CD14-positive monocyte (primary cell): ENCODE measurements around the gene TRPM6. TPM values are rescaled to one million over a fixed set of nuclear protein-coding genes. Genes with fewer than 3 reads are reported as not detected.

ENCODE experiments used
- DNase-seq, 3 donors: peaks; one replicate each; pipeline ENCODE4 v3.0.0-alpha.2; 2011 to 2022
- H2AFZ ChIP-seq: 2 replicates; pipeline ENCODE4 v1.6.0; 2012; ENCODE audit warnings: mild to moderate bottlenecking, low read depth, low read length, inconsistent platforms; ENCODE audit not compliant: insufficient read depth, poor library complexity, severe bottlenecking
- H3K27ac ChIP-seq, 2 donors: 1 replicate in 1 of 2; 2 replicates in 1 of 2; pipeline ENCODE4 v1.5.1; 2012 to 2013; ENCODE audit warnings: low read length in 2 of 2, control low read depth in 1 of 2, inconsistent platforms in 1 of 2, low read depth in 1 of 2, mild to moderate bottlenecking in 1 of 2
- H3K27me3 ChIP-seq, 2 donors: one replicate each; pipeline versions ENCODE4 v1.6.0 to v1.6.1; 2011 to 2013; ENCODE audit warnings: low read length in 2 of 2; ENCODE audit not compliant: control insufficient read depth in 2 of 2, insufficient read depth in 2 of 2
- H3K36me3 ChIP-seq, 2 donors: replicated peaks in 1 of 2; 1 replicate in 1 of 2; 2 replicates in 1 of 2; pipeline versions ENCODE4 v1.5.1 to v1.6.1; 2012 to 2013; ENCODE audit warnings: low read length in 2 of 2, control low read depth in 1 of 2, inconsistent platforms in 1 of 2, mild to moderate bottlenecking in 1 of 2; ENCODE audit not compliant: insufficient read depth in 2 of 2, control insufficient read depth in 1 of 2
- H3K4me1 ChIP-seq, 2 donors: 1 replicate in 1 of 2; 2 replicates in 1 of 2; pipeline versions ENCODE4 v1.5.1 to v1.6.1; 2012 to 2013; ENCODE audit warnings: low read length in 2 of 2, control low read depth in 1 of 2, inconsistent platforms in 1 of 2, mild to moderate bottlenecking in 1 of 2, moderate library complexity in 1 of 2; ENCODE audit not compliant: insufficient read depth in 2 of 2, control insufficient read depth in 1 of 2
- H3K4me2 ChIP-seq: replicated peaks from 2 replicates; pipeline ENCODE3; 2012; ENCODE audit warnings: low read length, moderate library complexity, mild to moderate bottlenecking; ENCODE audit not compliant: poor library complexity, severe bottlenecking; ENCODE audit errors: extremely low read depth
- H3K4me3 ChIP-seq, 3 experiments: fragments of 200-600 bp in 1 of 3; sonication (generic) in 1 of 3; replicated peaks in 1 of 3; 1 replicate in 2 of 3; 2 replicates in 1 of 3; pipeline ENCODE4 v1.5.1; 2011 to 2013; ENCODE audit warnings: low read length in 3 of 3, mild to moderate bottlenecking in 3 of 3, control low read depth in 2 of 3, low read depth in 2 of 3, inconsistent platforms in 1 of 3, moderate library complexity in 1 of 3
- H3K79me2 ChIP-seq: 2 replicates; pipeline ENCODE4 v1.6.0; 2012; ENCODE audit warnings: mild to moderate bottlenecking, control low read depth, inconsistent platforms, low read length, moderate library complexity; ENCODE audit not compliant: insufficient read depth
- H3K9ac ChIP-seq: 2 replicates; pipeline ENCODE4 v1.6.0; 2017; ENCODE audit warnings: low read length, mild to moderate bottlenecking; ENCODE audit not compliant: insufficient read depth, poor library complexity, severe bottlenecking
- H3K9me3 ChIP-seq, 2 donors: replicated peaks in 1 of 2; 1 replicate in 1 of 2; 2 replicates in 1 of 2; pipeline versions ENCODE4 v1.5.1 to v1.6.1; 2012 to 2013; ENCODE audit warnings: low read length in 2 of 2, control low read depth in 1 of 2; ENCODE audit not compliant: control insufficient read depth in 1 of 2, insufficient read depth in 1 of 2
- H4K20me1 ChIP-seq: 2 replicates; pipeline ENCODE4 v1.6.0; 2012; ENCODE audit warnings: mild to moderate bottlenecking, low read length, control low read depth, moderate library complexity; ENCODE audit not compliant: insufficient read depth
- H3K27ac Mint-ChIP-seq, 7 donors: one replicate each; pipeline ENCODE4 v1.8.0; 2020; ENCODE audit warnings: mild to moderate bottlenecking in 7 of 7, mixed read lengths in 7 of 7, moderate library complexity in 6 of 7, inconsistent platforms in 2 of 7
- H3K27me3 Mint-ChIP-seq, 3 donors: one replicate each; pipeline ENCODE4 v1.8.0; 2021 to 2022; ENCODE audit warnings: low read depth in 3 of 3, mild to moderate bottlenecking in 3 of 3, mixed read lengths in 3 of 3, moderate library complexity in 3 of 3, inconsistent platforms in 1 of 3
- H3K36me3 Mint-ChIP-seq, 2 donors: one replicate each; pipeline ENCODE4 v1.8.0; 2020; ENCODE audit warnings: mixed read lengths in 2 of 2, inconsistent platforms in 1 of 2, mild to moderate bottlenecking in 1 of 2
- H3K4me1 Mint-ChIP-seq: one replicate; pipeline ENCODE4 v1.8.0; 2020; ENCODE audit warnings: mild to moderate bottlenecking, mixed read lengths
- H3K4me3 Mint-ChIP-seq, 2 donors: one replicate each; pipeline ENCODE4 v1.8.0; 2020; ENCODE audit warnings: mild to moderate bottlenecking in 2 of 2, mixed read lengths in 2 of 2, moderate library complexity in 1 of 2
- H3K9me3 Mint-ChIP-seq, 7 donors: one replicate each; pipeline ENCODE4 v1.8.0; 2020 to 2022; ENCODE audit warnings: mixed read lengths in 7 of 7, mild to moderate bottlenecking in 6 of 7, moderate library complexity in 6 of 7, inconsistent platforms in 2 of 7
- CTCF ChIP-seq: fragments of 200-600 bp; IDR thresholded peaks from one replicate; pipeline ENCODE4 v1.8.0; 2022; ENCODE audit warnings: antibody characterized with exemption, mild to moderate bottlenecking
- WGBS: methylation state at CpG from one replicate; pipeline ENCODE4 v1.1.5; 2013; ENCODE audit warnings: missing lambda C conversion rate; ENCODE audit not compliant: insufficient coverage; 5-methylcytosine and 5-hydroxymethylcytosine counted together
- intact Hi-C, 2 donors: fragments of 100-400 bp; cut with micrococcal nuclease; formaldehyde crosslinking; loops; one replicate each; pipeline versions ENCODE4 v1.15.0 to v1.15.1; 2023
- polyA plus RNA-seq, 3 donors: library from polyadenylated mRNA; depleted of rRNA in 1 of 3; unstranded in 2 of 3; stranded (reverse) in 1 of 3; fragments of 300-500 nt in 2 of 3; fragments of >200 nt in 1 of 3; fragmentation: Illumina TruSeq in 2 of 3; gene quantifications; 1 replicate in 2 of 3; 2 replicates in 1 of 3; pipeline ENCODE4 v1.2.3, GENCODE V29; 2012 to 2021

Gene TRPM6
- polyA plus RNA-seq, 3 donors, result not detected

GRCh38 chr9:74726581-74726980 is 161.1 kb downstream of the TRPM6 start:
- no peak overlapping the region for H3K27ac ChIP-seq
- H3K79me2 ChIP-seq, result no peaks in the 10 kb centered on the region
- Mint-ChIP-seq H3K9me3 (peaks cover 0 to 3% (median 0%) of the 10 kb centered on the region in 7 donors), H3K27me3 (peaks cover 0 to 3% (median 0%) of the 10 kb centered on the region in 3 donors), H3K27ac (no peak overlapping the region), H3K4me3 (no peak overlapping the region), H3K4me1 (no peaks in the 10 kb centered on the region), H3K36me3 (no peaks in the 10 kb centered on the region)
- intact Hi-C loops, result no loop called here
- H3K4me1 ChIP-seq, result no peaks in the 10 kb centered on the region
- H3K9me3 ChIP-seq, result no peaks in the 10 kb centered on the region
- H3K4me3 ChIP-seq, result no peak overlapping the region
- H3K36me3 ChIP-seq, result no peaks in the 10 kb centered on the region
- no peak overlapping the region for H2AFZ ChIP-seq
- H3K9ac ChIP-seq, result no peak overlapping the region
- 100% methylated on average over 3 of the region's 3 CpGs for WGBS
- no peaks in the 10 kb centered on the region for H3K27me3 ChIP-seq
- DNase-seq, result no peak
- TF ChIP-seq CTCF, result no peak
- H4K20me1 ChIP-seq, result no peaks in the 10 kb centered on the region
- no peak overlapping the region for H3K4me2 ChIP-seq

DNA sequence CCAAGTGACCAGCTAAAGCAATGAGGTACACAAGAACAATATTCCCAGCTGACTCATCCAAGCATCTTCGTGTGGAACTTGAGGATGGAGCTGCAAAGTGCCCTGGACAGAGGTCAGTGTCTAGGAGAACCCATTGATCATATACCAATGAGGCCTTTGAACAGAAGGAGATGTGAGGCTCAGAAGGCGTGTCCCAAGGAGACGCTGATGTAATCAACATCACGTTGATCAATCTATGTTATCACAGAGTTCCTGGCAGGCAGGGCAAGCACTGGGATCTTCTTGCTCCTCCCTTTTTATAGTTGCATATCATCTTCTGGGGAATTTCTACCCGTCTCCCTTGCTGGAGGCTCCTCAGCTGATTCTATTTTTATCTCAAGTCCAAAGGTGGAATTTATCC is 163.4 kb downstream of the TRPM6 start:
- TF ChIP-seq CTCF, result no peak
- Mint-ChIP-seq H3K9me3 (peaks cover 0 to 6% (median 2%) of the 10 kb centered on the region in 7 donors), H3K36me3 (no peaks in the 10 kb centered on the region), H3K4me3 (no peak overlapping the region), H3K27ac (no peak overlapping the region), H3K27me3 (peaks cover 0 to 5% (median 0%) of the 10 kb centered on the region in 3 donors), H3K4me1 (no peaks in the 10 kb centered on the region)
- no peaks in the 10 kb centered on the region for H3K79me2 ChIP-seq
- DNase-seq, result no peak
- no peaks in the 10 kb centered on the region for H3K36me3 ChIP-seq
- H2AFZ ChIP-seq, result no peak overlapping the region
- H3K27me3 ChIP-seq, result no peaks in the 10 kb centered on the region
- H3K4me2 ChIP-seq, result no peak overlapping the region
- H3K4me1 ChIP-seq, result no peaks in the 10 kb centered on the region
- WGBS, result 74% methylated on average over 2 of the region's 5 CpGs
- intact Hi-C loops, result no loop called here
- H3K4me3 ChIP-seq, result no peak overlapping the region
- no peaks in the 10 kb centered on the region for H3K9me3 ChIP-seq
- H3K27ac ChIP-seq, result no peak overlapping the region
- H3K9ac ChIP-seq, result no peak overlapping the region
- no peaks in the 10 kb centered on the region for H4K20me1 ChIP-seq
